ENCODE data around the gene ILKAP. TPM values are rescaled to one million over a fixed set of nuclear protein-coding genes. Genes with fewer than 3 reads are reported as not detected.
A peak's percentile ranks its signal among the peaks of the same experiment; 100 is the strongest.

The ILKAP gene
- polyA plus RNA-seq, 2 of the 4 experiments (the other 2 are of a cell fraction) = 36.3 to 41.4 TPM

GRCh38 chr2:238158509-238159070 is 44.9 kb downstream of the ILKAP start, which contains the start of gene ERFE:
Gene ERFE (plus strand): TSS chr2:238158970. CDS start chr2:238159008, 38 bp downstream.
- H3K9me3 ChIP-seq = no peaks in the 10 kb centered on the region
- TF ChIP-seq MAFK (IDR thresholded peaks at IDR 0.05; ENCODE audit: partially characterized antibody) = no peak
- no peak for TF ChIP-seq CHD4 (IDR thresholded peaks at IDR 0.05; ENCODE audit: borderline replicate concordance)
- TF ChIP-seq, protein P1, sequence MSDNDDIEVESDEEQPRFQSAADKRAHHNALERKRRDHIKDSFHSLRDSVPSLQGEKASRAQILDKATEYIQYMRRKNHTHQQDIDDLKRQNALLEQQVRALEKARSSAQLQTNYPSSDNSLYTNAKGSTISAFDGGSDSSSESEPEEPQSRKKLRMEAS (IDR thresholded peaks at IDR 0.05) = peak; percentile 45; the same call in 1 of the 2 replicates
- no peak for TF ChIP-seq FOXS1 (CRISPR knock-in tag; IDR thresholded peaks at IDR 0.05)
- no peak for TF ChIP-seq EHF (CRISPR knock-in tag; IDR thresholded peaks at IDR 0.05)
- TF ChIP-seq CTCF (IDR thresholded peaks at IDR 0.05) = peak; percentile 64
- no peak for TF ChIP-seq HES2 (IDR thresholded peaks at IDR 0.05)
- peak in 1 of 2 experiments; percentile 46; a peak in 3 of 5 replicates for TF ChIP-seq RAD21 (conservative IDR thresholded peaks at IDR 0.05 in 1 of 2, IDR thresholded peaks at IDR 0.05 in 1 of 2)
- TF ChIP-seq RCOR1 (IDR thresholded peaks at IDR 0.05; ENCODE audit: low read depth, low read length) = no peak
- 0 out of 2 replicates have a peak, but pooled peaks have one; percentile 13 for TF ChIP-seq POLR2A (IDR thresholded peaks at IDR 0.05; ENCODE audit: low read length)
- TF ChIP-seq SMC3 (IDR thresholded peaks at IDR 0.05) = peak; percentile 66
- no peak for FAIRE-seq
- CTCF ChIA-PET = interaction anchor here (0.8 to 2.7 kb wide), 5 partner anchors 16 to 231 kb away, joined by 3 to 15 read pairs (median 4); no protein-coding TSS in a partner anchor
- peak within 1 kb of the TSS; percentile 72 to 98 for H3K27ac ChIP-seq
- peaks cover 15% of the 10 kb centered on the region; the same call in 2 of the 3 replicates for H3K4me1 ChIP-seq
- peak within 1 kb of the TSS; percentile 92 for H3K4me2 ChIP-seq
- peak; percentile 40 to 66; a peak in 5 of 6 replicates for ATAC-seq
- POLR2A ChIA-PET = no interaction called here
- peak; percentile 49 to 58 for DNase-seq (ENCODE audit: low read depth in 1 of 2, low spot score in 1 of 2)
- peak within 1 kb of the TSS; percentile 59 for H3K4me3 ChIP-seq
- WGBS (ENCODE audit: missing lambda C conversion rate) = 59% methylated on average over 18 of the region's 61 CpGs

DNA sequence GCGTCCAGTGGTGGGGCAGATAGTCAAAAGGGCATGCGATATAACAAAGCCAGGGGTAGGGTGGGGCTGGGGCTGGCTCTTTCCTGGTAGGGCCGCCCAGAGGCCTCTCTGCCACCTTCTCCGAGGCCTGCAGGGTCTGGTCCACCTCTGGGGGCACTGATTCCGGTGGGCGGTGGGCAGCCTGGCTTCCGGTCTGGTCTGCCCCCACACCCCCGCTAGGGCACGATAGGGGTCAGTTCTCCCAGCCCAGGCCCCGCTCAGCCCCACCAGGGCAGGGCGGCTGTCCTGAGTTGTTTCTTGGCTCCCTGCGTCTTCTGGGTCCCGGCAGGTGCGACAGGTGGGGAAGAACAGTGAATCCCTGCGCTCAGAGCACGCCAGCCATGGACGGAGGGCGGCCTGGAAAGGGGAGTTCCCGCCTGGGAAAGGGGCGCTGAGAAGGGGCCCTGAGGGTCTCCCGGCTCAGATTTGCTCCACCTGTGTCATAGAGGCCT is 45.4 kb downstream of the ILKAP start:
- H3K9me3 ChIP-seq = no peaks in the 10 kb centered on the region
- H3K4me1 ChIP-seq = peaks cover 10% of the 10 kb centered on the region; the same call in 2 of the 3 replicates
- POLR2A ChIA-PET = no interaction called here
- FAIRE-seq (no peak), ATAC-seq (no peak), DNase-seq (ENCODE audit: low read depth in 1 of 2, low spot score in 1 of 2) (no peak)
- CTCF ChIA-PET = no interaction called here
- peak overlapping the region; percentile 92 for H3K4me2 ChIP-seq
- peak overlapping the region in 1 of 2 experiments; percentile 98; a peak in 2 of 6 replicates for H3K27ac ChIP-seq
- H3K4me3 ChIP-seq = no peak overlapping the region
- 80% methylated on average over 11 of the region's 21 CpGs for WGBS (ENCODE audit: missing lambda C conversion rate)
- no peak for TF ChIP-seq POLR2A (IDR thresholded peaks at IDR 0.05; ENCODE audit: low read length)
- TF ChIP-seq, protein P2, sequence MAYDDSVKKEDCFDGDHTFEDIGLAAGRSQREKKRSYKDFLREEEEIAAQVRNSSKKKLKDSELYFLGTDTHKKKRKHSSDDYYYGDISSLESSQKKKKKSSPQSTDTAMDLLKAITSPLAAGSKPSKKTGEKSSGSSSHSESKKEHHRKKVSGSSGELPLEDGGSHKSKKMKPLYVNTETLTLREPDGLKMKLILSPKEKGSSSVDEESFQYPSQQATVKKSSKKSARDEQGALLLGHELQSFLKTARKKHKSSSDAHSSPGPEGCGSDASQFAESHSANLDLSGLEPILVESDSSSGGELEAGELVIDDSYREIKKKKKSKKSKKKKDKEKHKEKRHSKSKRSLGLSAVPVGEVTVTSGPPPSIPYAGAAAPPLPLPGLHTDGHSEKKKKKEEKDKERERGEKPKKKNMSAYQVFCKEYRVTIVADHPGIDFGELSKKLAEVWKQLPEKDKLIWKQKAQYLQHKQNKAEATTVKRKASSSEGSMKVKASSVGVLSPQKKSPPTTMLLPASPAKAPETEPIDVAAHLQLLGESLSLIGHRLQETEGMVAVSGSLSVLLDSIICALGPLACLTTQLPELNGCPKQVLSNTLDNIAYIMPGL (CRISPR knock-in tag; IDR thresholded peaks at IDR 0.05; ENCODE audit: borderline replicate concordance) = no peak
- TF ChIP-seq FOXS1 (CRISPR knock-in tag; IDR thresholded peaks at IDR 0.05) = no peak
- TF ChIP-seq, protein P3, sequence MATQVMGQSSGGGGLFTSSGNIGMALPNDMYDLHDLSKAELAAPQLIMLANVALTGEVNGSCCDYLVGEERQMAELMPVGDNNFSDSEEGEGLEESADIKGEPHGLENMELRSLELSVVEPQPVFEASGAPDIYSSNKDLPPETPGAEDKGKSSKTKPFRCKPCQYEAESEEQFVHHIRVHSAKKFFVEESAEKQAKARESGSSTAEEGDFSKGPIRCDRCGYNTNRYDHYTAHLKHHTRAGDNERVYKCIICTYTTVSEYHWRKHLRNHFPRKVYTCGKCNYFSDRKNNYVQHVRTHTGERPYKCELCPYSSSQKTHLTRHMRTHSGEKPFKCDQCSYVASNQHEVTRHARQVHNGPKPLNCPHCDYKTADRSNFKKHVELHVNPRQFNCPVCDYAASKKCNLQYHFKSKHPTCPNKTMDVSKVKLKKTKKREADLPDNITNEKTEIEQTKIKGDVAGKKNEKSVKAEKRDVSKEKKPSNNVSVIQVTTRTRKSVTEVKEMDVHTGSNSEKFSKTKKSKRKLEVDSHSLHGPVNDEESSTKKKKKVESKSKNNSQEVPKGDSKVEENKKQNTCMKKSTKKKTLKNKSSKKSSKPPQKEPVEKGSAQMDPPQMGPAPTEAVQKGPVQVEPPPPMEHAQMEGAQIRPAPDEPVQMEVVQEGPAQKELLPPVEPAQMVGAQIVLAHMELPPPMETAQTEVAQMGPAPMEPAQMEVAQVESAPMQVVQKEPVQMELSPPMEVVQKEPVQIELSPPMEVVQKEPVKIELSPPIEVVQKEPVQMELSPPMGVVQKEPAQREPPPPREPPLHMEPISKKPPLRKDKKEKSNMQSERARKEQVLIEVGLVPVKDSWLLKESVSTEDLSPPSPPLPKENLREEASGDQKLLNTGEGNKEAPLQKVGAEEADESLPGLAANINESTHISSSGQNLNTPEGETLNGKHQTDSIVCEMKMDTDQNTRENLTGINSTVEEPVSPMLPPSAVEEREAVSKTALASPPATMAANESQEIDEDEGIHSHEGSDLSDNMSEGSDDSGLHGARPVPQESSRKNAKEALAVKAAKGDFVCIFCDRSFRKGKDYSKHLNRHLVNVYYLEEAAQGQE (IDR thresholded peaks at IDR 0.05) = no peak
- no peak for TF ChIP-seq PHF8 (IDR thresholded peaks at IDR 0.05; ENCODE audit: borderline replicate concordance, low read depth)
- no peak for TF ChIP-seq HES2 (IDR thresholded peaks at IDR 0.05)
- no peak for TF ChIP-seq RAD21 (conservative IDR thresholded peaks at IDR 0.05 in 1 of 2, IDR thresholded peaks at IDR 0.05 in 1 of 2)
- no peak for TF ChIP-seq GATA3 (IDR thresholded peaks at IDR 0.05; ENCODE audit: borderline replicate concordance)
- TF ChIP-seq KDM5A (IDR thresholded peaks at IDR 0.05) = no peak
- no peak for TF ChIP-seq BCL3 (IDR thresholded peaks at IDR 0.05)
- TF ChIP-seq CEBPB (IDR thresholded peaks at IDR 0.05) = no peak
- TF ChIP-seq, protein P1 (IDR thresholded peaks at IDR 0.05) = no peak
- no peak for TF ChIP-seq JUNB (IDR thresholded peaks at IDR 0.05)
- TF ChIP-seq EHMT2 (IDR thresholded peaks at IDR 0.05; ENCODE audit: low read depth) = no peak
- TF ChIP-seq ZSCAN20 (CRISPR knock-in tag; IDR thresholded peaks at IDR 0.05) = no peak
- no peak for TF ChIP-seq ZNF302 (CRISPR knock-in tag; IDR thresholded peaks at IDR 0.05)
- no peak for TF ChIP-seq TFCP2L1 (CRISPR knock-in tag; IDR thresholded peaks at IDR 0.05)
- TF ChIP-seq CBX2 (IDR thresholded peaks at IDR 0.05; ENCODE audit: borderline replicate concordance, low read depth) = no peak
